H9 (cell line): ENCODE data around the gene DGKH. TPM values are rescaled to one million over a fixed set of nuclear protein-coding genes. Genes with fewer than 3 reads are reported as not detected.

Source experiments
- DNase-seq: peaks from one replicate; pipeline ENCODE4 v3.0.0-alpha.2; 2017
- H2AFZ ChIP-seq: one replicate; pipeline ENCODE4 v1.6.1; 2013; ENCODE audit warnings: mild to moderate bottlenecking, low read length, control low read depth, moderate library complexity
- H2AK5ac ChIP-seq: 2 replicates; pipeline ENCODE4 v1.6.1; 2013; ENCODE audit warnings: low read length, control low read depth, mixed read lengths; ENCODE audit not compliant: insufficient read length
- H2BK120ac ChIP-seq: one replicate; pipeline ENCODE4 v1.6.1; 2013; ENCODE audit warnings: low read depth, mild to moderate bottlenecking, low read length, control low read depth, inconsistent platforms; ENCODE audit not compliant: poor library complexity, severe bottlenecking
- H2BK12ac ChIP-seq: 2 replicates; pipeline ENCODE4 v1.6.1; 2013; ENCODE audit warnings: low read length, control low read depth, mixed read lengths, low read depth; ENCODE audit not compliant: insufficient read length
- H2BK15ac ChIP-seq: 2 replicates; pipeline ENCODE4 v1.6.1; 2013; ENCODE audit warnings: low read depth, low read length, control low read depth
- H2BK20ac ChIP-seq: one replicate; pipeline ENCODE4 v1.6.1; 2013; ENCODE audit warnings: low read depth, mild to moderate bottlenecking, low read length, control low read depth, inconsistent platforms; ENCODE audit not compliant: poor library complexity, severe bottlenecking
- H2BK5ac ChIP-seq: 2 replicates; pipeline ENCODE4 v1.6.1; 2013; ENCODE audit warnings: low read length, control low read depth, mixed read lengths; ENCODE audit not compliant: insufficient read length
- H3K14ac ChIP-seq: 2 replicates; pipeline ENCODE4 v1.6.1; 2013; ENCODE audit warnings: low read length, control low read depth; ENCODE audit not compliant: insufficient read depth
- H3K18ac ChIP-seq: 2 replicates; pipeline ENCODE4 v1.6.1; 2013; ENCODE audit warnings: low read depth, mild to moderate bottlenecking, mixed read lengths, low read length, control low read depth; ENCODE audit not compliant: insufficient read length
- H3K23ac ChIP-seq: 2 replicates; pipeline ENCODE4 v1.6.1; 2013; ENCODE audit warnings: low read length, control low read depth, mixed read lengths, low read depth; ENCODE audit not compliant: insufficient read length
- H3K23me2 ChIP-seq: 2 replicates; pipeline ENCODE4 v1.6.1; 2013; ENCODE audit warnings: low read depth, mild to moderate bottlenecking, mixed read lengths, low read length, control low read depth; ENCODE audit not compliant: insufficient read length, poor library complexity, severe bottlenecking
- H3K27ac ChIP-seq: 2 replicates; pipeline ENCODE4 v1.5.1; 2013; ENCODE audit warnings: low read length, control low read depth, mixed read lengths, low read depth; ENCODE audit not compliant: insufficient read length
- H3K27me3 ChIP-seq: 2 replicates; pipeline ENCODE4 v1.6.1; 2013; ENCODE audit warnings: low read length, control low read depth, inconsistent platforms; ENCODE audit not compliant: insufficient read depth
- H3K4ac ChIP-seq: 2 replicates; pipeline ENCODE4 v1.6.1; 2013; ENCODE audit warnings: low read depth, mild to moderate bottlenecking, control low read depth, inconsistent platforms, low read length, moderate library complexity
- H3K4me1 ChIP-seq: 2 replicates; pipeline ENCODE4 v1.6.1; 2013; ENCODE audit warnings: low read length, control low read depth, inconsistent platforms; ENCODE audit not compliant: insufficient read depth
- H3K4me2 ChIP-seq: 2 replicates; pipeline ENCODE4 v1.6.1; 2013; ENCODE audit warnings: low read length, control low read depth, mixed read lengths; ENCODE audit not compliant: insufficient read length, insufficient read depth
- H3K56ac ChIP-seq: 2 replicates; pipeline ENCODE4 v1.6.1; 2013; ENCODE audit warnings: low read depth, mild to moderate bottlenecking, mixed read lengths, low read length, control low read depth; ENCODE audit not compliant: insufficient read length
- H3K79me1 ChIP-seq: 2 replicates; pipeline ENCODE4 v1.6.1; 2013; ENCODE audit warnings: low read depth, mild to moderate bottlenecking, moderate library complexity, low read length, control low read depth, inconsistent platforms; ENCODE audit not compliant: insufficient read depth, poor library complexity, severe bottlenecking
- H3K79me2 ChIP-seq: 2 replicates; pipeline ENCODE4 v1.6.1; 2013; ENCODE audit warnings: low read length, control low read depth, inconsistent platforms; ENCODE audit not compliant: insufficient read depth
- H3K9ac ChIP-seq: 2 replicates; pipeline ENCODE4 v1.6.1; 2013; ENCODE audit warnings: low read length, control low read depth, mixed read lengths; ENCODE audit not compliant: insufficient read length; ENCODE audit errors: extremely low read depth
- H3K9me3 ChIP-seq: one replicate; pipeline ENCODE4 v1.6.1; 2013; ENCODE audit warnings: low read depth, low read length, inconsistent platforms; ENCODE audit not compliant: control insufficient read depth
- H3T11ph ChIP-seq: one replicate; pipeline ENCODE4 v1.6.1; 2013; ENCODE audit warnings: mild to moderate bottlenecking, low read length, control low read depth, inconsistent platforms
- H4K20me1 ChIP-seq: one replicate; pipeline ENCODE4 v1.6.1; 2013; ENCODE audit not compliant: control insufficient read depth, insufficient read length, insufficient read depth
- H4K5ac ChIP-seq: 2 replicates; pipeline ENCODE4 v1.6.1; 2013; ENCODE audit warnings: low read depth, mild to moderate bottlenecking, mixed read lengths, low read length, control low read depth; ENCODE audit not compliant: insufficient read length
- H4K8ac ChIP-seq: replicated peaks from 2 replicates; pipeline ENCODE4 v1.6.1; 2013; ENCODE audit warnings: low read length, control low read depth, mixed read lengths, low read depth; ENCODE audit not compliant: insufficient read length
- H4K91ac ChIP-seq: 2 replicates; pipeline ENCODE4 v1.6.1; 2013; ENCODE audit warnings: low read depth, mild to moderate bottlenecking, moderate library complexity, mixed read lengths, low read length, control low read depth; ENCODE audit not compliant: insufficient read length
- H3K27ac Mint-ChIP-seq, 3 experiments: 2 replicates in 2 of 3; 3 replicates in 1 of 3; pipeline ENCODE4 v1.8.0; 2020 to 2021; ENCODE audit warnings: mixed read lengths in 3 of 3, mild to moderate bottlenecking in 1 of 3, moderate library complexity in 1 of 3
- H3K27me3 Mint-ChIP-seq: 2 replicates; pipeline ENCODE4 v1.8.0; 2021; ENCODE audit warnings: low read depth, mild to moderate bottlenecking, moderate library complexity, mixed read lengths
- H3K36me3 Mint-ChIP-seq, 3 experiments: 2 replicates in 2 of 3; 3 replicates in 1 of 3; pipeline ENCODE4 v1.8.0; 2020 to 2021; ENCODE audit warnings: low read depth in 3 of 3, mixed read lengths in 3 of 3; ENCODE audit not compliant: insufficient read depth in 1 of 3
- H3K4me1 Mint-ChIP-seq, 2 experiments: 2 replicates each; pipeline ENCODE4 v1.8.0; 2020; ENCODE audit warnings: mixed read lengths in 2 of 2
- H3K4me3 Mint-ChIP-seq, 2 experiments: 2 replicates in 1 of 2; 3 replicates in 1 of 2; pipeline ENCODE4 v1.8.0; 2020 to 2021; ENCODE audit warnings: mild to moderate bottlenecking in 2 of 2, mixed read lengths in 2 of 2, moderate library complexity in 1 of 2
- H3K9me3 Mint-ChIP-seq, 2 experiments: 2 replicates in 1 of 2; 3 replicates in 1 of 2; pipeline ENCODE4 v1.8.0; 2020; ENCODE audit warnings: mild to moderate bottlenecking in 2 of 2, mixed read lengths in 2 of 2, moderate library complexity in 1 of 2
- CTCF ChIP-seq: fragments of 200-600 bp; sonication (generic); conservative IDR thresholded peaks from 3 replicates; pipeline ENCODE4 v1.8.0; 2021; ENCODE audit warnings: antibody characterized with exemption, mild to moderate bottlenecking
- WGBS: extraction: QIAGEN DNeasy Blood & Tissue Kit; methylation state at CpG from one replicate; pipeline ENCODE4 v1.1.7; 2013; ENCODE audit warnings: missing lambda C conversion rate, low lambda C conversion rate, mixed read lengths; ENCODE audit not compliant: insufficient read length; ENCODE audit errors: extremely low coverage; 5-methylcytosine and 5-hydroxymethylcytosine counted together
- total RNA-seq: library from RNA; stranded (reverse); gene quantifications from 2 replicates; pipeline ENCODE4 v1.2.1, GENCODE V29; 2021

DGKH gene
- total RNA-seq, 1 experiment from 2014 or later = 8.6 TPM

- H3K18ac ChIP-seq = no peak overlapping the region
- no peak overlapping the region for H2AK5ac ChIP-seq
- peaks cover 5% of the 10 kb centered on the region; the same call in 1 of the 2 replicates for H3K4me1 ChIP-seq
- no peak overlapping the region for H3K4me3 Mint-ChIP-seq
- H3K4me2 ChIP-seq = no peak overlapping the region
- no peak overlapping the region for H3K9ac ChIP-seq
- no peaks in the 10 kb centered on the region for H3K27me3 ChIP-seq
- no peak overlapping the region for H3K23ac ChIP-seq
- no peak overlapping the region for H3K56ac ChIP-seq
- H2BK5ac ChIP-seq = no peak overlapping the region
- no peak overlapping the region for H2AFZ ChIP-seq
- no peak for TF ChIP-seq CTCF
- H4K5ac ChIP-seq = no peak overlapping the region
- H3K36me3 Mint-ChIP-seq = peaks cover 8 to 19% (median 15%) of the 10 kb centered on the region in 3 experiments; a peak in 6 of 7 replicates
- H2BK120ac ChIP-seq = no peak overlapping the region
- H3K27me3 Mint-ChIP-seq = no peaks in the 10 kb centered on the region
- H3K79me2 ChIP-seq = peaks cover 2% of the 10 kb centered on the region; the same call in 1 of the 2 replicates
- no peak overlapping the region for H3K14ac ChIP-seq
- no peaks in the 10 kb centered on the region for H3K9me3 Mint-ChIP-seq
- no peak overlapping the region for H2BK12ac ChIP-seq
- no peak overlapping the region for H3T11ph ChIP-seq
- H3K4me1 Mint-ChIP-seq = peaks cover 23 to 27% of the 10 kb centered on the region in 2 experiments
- no peaks in the 10 kb centered on the region for H4K20me1 ChIP-seq
- no peaks in the 10 kb centered on the region for H3K9me3 ChIP-seq
- H2BK20ac ChIP-seq = no peak overlapping the region
- H3K27ac ChIP-seq = no peak overlapping the region
- H2BK15ac ChIP-seq = no peak overlapping the region
- H4K91ac ChIP-seq = no peak overlapping the region
- H3K27ac Mint-ChIP-seq = peak overlapping the region; percentile 24 to 73 (median 25); a peak in 6 of 7 replicates
- no peak for DNase-seq
- no peak overlapping the region for H4K8ac ChIP-seq
- WGBS = no CpG with 5 or more reads among the region's 3 CpGs
- H3K4ac ChIP-seq = no peak overlapping the region
- no peaks in the 10 kb centered on the region for H3K23me2 ChIP-seq
- H3K79me1 ChIP-seq = no peaks in the 10 kb centered on the region
Observed at GRCh38 chr13:42283574-42283973, 235.1 kb downstream of the DGKH start.
